Endodermal cell (in vitro differentiated cells): Measurements from ENCODE around the gene INSRR. TPM values are rescaled to one million over a fixed set of nuclear protein-coding genes. Genes with fewer than 3 reads are reported as not detected.
A peak's percentile ranks its signal among the peaks of the same experiment; 100 is the strongest.

Experiments
- DNase-seq: peaks from one replicate; pipeline ENCODE4 v3.0.0-alpha.2; 2017
- H3K27ac ChIP-seq: 2 replicates; pipeline ENCODE4 v1.5.1; 2013; ENCODE audit warnings: mild to moderate bottlenecking, low read depth, low read length, moderate library complexity
- H3K27me3 ChIP-seq: 2 replicates; pipeline ENCODE4 v1.6.1; 2013; ENCODE audit warnings: mild to moderate bottlenecking, low read length, moderate library complexity; ENCODE audit not compliant: insufficient read depth, control insufficient read depth, poor library complexity, severe bottlenecking
- H3K36me3 ChIP-seq: 2 replicates; pipeline ENCODE4 v1.7.0; 2013; ENCODE audit warnings: mild to moderate bottlenecking, low read length, moderate library complexity; ENCODE audit not compliant: control insufficient read depth, insufficient read depth
- H3K4me1 ChIP-seq: one replicate; pipeline ENCODE4 v1.7.0; 2013; ENCODE audit warnings: low read length; ENCODE audit not compliant: control insufficient read depth, insufficient read depth
- H3K4me3 ChIP-seq: 2 replicates; pipeline ENCODE4 v1.5.1; 2013; ENCODE audit warnings: mild to moderate bottlenecking, low read length, moderate library complexity
- H3K9ac ChIP-seq: 2 replicates; pipeline ENCODE4 v1.6.1; 2013; ENCODE audit warnings: mild to moderate bottlenecking, low read length, moderate library complexity; ENCODE audit not compliant: poor library complexity, severe bottlenecking; ENCODE audit errors: extremely low read depth
- H3K9me3 ChIP-seq: 2 replicates; pipeline ENCODE4 v1.6.1; 2013; ENCODE audit warnings: mild to moderate bottlenecking, low read length, moderate library complexity; ENCODE audit not compliant: control insufficient read depth
- H3K27ac Mint-ChIP-seq: 2 replicates; pipeline ENCODE4 v1.8.0; 2020; ENCODE audit warnings: mixed read lengths
- H3K27me3 Mint-ChIP-seq: 2 replicates; pipeline ENCODE4 v1.8.0; 2021; ENCODE audit warnings: mild to moderate bottlenecking, mixed read lengths; ENCODE audit not compliant: insufficient read depth
- H3K36me3 Mint-ChIP-seq: 2 replicates; pipeline ENCODE4 v1.8.0; 2020; ENCODE audit warnings: low read depth, mixed read lengths
- H3K4me1 Mint-ChIP-seq: 2 replicates; pipeline ENCODE4 v1.8.0; 2020; ENCODE audit warnings: mixed read lengths
- H3K4me3 Mint-ChIP-seq: 2 replicates; pipeline ENCODE4 v1.8.0; 2020; ENCODE audit warnings: mild to moderate bottlenecking, moderate library complexity, mixed read lengths
- H3K9me3 Mint-ChIP-seq: 2 replicates; pipeline ENCODE4 v1.8.0; 2020; ENCODE audit warnings: mild to moderate bottlenecking, mixed read lengths
- WGBS, 2 experiments: methylation state at CpG; one replicate each; pipeline versions ENCODE4 v1.1.5 to v1.1.7; 2013; ENCODE audit warnings: missing lambda C conversion rate in 2 of 2, mixed read lengths in 1 of 2; ENCODE audit not compliant: insufficient coverage in 1 of 2, insufficient read length in 1 of 2; 5-methylcytosine and 5-hydroxymethylcytosine counted together
- total RNA-seq, 2 donors: library from RNA; stranded (reverse); fragmentation: NEBNext Ultra II Directional in 1 of 2; extraction: Animal tissue kit (Norgen Biotek cat#: 25700) in 1 of 2; gene quantifications; 2 replicates in 1 of 2; 3 replicates in 1 of 2; pipeline ENCODE4 v1.2.1, GENCODE V29; 2021
- TF ChIP-seq, protein P1 (sequence below): fragments of 200-600 bp; sonication (generic); conservative IDR thresholded peaks from 2 replicates; pipeline ENCODE4 v1.5.0; 2021; ENCODE audit warnings: antibody characterized with exemption, mild to moderate bottlenecking

INSRR gene
- total RNA-seq, 2 donors from 2014 or later, result 0.07 to 0.09 TPM

DNA sequence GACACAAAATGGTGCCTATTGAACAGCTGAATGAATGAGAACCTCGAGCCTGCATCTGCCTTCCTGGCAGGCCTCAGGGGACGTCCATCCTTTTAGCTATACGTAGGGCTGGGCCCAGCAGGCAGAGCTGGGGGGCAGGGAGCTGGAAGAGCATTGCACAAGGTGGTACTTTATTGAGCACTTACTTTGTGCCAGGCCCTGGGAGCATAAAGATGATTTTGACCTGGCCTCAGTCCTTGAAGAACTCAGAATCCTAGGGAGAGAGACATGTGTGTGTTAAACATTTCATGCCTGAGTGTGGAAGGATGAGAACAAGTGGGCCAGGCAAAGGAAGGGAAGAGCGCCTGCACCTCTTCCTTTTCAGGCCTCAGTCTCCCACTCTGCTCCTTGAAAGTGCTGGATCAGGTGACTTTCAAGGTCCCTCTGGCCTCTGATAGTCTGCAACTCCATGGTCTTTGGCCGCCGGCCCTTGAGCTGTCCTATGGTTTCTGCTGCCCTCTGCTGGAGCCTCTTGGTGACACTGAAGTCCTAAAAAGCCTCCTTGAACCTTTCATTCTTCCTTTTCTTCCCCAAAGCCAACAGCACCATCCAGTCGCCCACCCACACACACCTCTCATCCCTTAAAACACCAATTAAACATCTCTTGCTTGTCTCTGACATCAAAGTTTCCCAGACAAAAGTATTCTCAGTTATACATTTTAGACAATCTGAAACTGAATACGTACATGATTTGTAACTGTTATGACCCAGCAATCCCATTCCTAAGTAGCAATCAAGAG is 31.1 kb upstream of the INSRR start:
- Histone ChIP-seq H3K4me1 (peaks cover 3% of the 10 kb centered on the region), H3K9ac (no peak overlapping the region), H3K4me3 (no peak overlapping the region), H3K27ac (no peak overlapping the region), H3K36me3 (no peaks in the 10 kb centered on the region), H3K27me3 (peaks cover 41% of the 10 kb centered on the region), H3K9me3 (no peaks in the 10 kb centered on the region)
- no peaks in the 10 kb centered on the region for H3K9me3 Mint-ChIP-seq
- TF ChIP-seq, protein P1, sequence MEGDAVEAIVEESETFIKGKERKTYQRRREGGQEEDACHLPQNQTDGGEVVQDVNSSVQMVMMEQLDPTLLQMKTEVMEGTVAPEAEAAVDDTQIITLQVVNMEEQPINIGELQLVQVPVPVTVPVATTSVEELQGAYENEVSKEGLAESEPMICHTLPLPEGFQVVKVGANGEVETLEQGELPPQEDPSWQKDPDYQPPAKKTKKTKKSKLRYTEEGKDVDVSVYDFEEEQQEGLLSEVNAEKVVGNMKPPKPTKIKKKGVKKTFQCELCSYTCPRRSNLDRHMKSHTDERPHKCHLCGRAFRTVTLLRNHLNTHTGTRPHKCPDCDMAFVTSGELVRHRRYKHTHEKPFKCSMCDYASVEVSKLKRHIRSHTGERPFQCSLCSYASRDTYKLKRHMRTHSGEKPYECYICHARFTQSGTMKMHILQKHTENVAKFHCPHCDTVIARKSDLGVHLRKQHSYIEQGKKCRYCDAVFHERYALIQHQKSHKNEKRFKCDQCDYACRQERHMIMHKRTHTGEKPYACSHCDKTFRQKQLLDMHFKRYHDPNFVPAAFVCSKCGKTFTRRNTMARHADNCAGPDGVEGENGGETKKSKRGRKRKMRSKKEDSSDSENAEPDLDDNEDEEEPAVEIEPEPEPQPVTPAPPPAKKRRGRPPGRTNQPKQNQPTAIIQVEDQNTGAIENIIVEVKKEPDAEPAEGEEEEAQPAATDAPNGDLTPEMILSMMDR, result peak; percentile 89
- H3K27me3 Mint-ChIP-seq, result peaks cover 51% of the 10 kb centered on the region
- no peak overlapping the region for H3K4me3 Mint-ChIP-seq
- H3K4me1 Mint-ChIP-seq, result peaks cover 17% of the 10 kb centered on the region
- no peak overlapping the region for H3K27ac Mint-ChIP-seq
- WGBS, 2 experiments, result 49% methylated on average over 8 of the region's 8 CpGs
- peak; percentile 96 for DNase-seq
- H3K36me3 Mint-ChIP-seq, result no peaks in the 10 kb centered on the region

DNA sequence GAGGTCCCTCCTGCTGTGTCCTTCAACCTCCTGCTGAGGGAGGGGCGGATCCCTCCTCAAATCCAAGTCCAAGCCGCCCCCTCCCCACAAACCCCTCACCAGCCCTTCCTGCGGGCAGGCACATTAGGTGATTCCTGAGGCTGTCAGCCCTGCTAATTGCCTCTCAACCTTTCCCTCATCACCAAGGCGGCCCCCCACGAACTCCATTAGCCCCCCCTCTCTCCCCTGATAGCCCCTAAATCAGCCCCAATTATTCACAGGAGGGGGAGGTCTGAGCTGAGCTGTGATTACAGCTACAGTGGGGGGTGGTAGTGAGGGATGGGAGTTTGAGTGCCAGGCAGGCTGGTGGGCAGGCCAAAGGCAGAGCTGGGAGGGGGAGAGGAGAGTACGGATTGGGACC is 28.8 kb upstream of the INSRR start:
- Histone ChIP-seq H3K36me3 (no peaks in the 10 kb centered on the region), H3K27ac (no peak overlapping the region), H3K9me3 (no peaks in the 10 kb centered on the region), H3K9ac (no peak overlapping the region), H3K4me3 (no peak overlapping the region), H3K27me3 (peaks cover 25% of the 10 kb centered on the region), H3K4me1 (peaks cover 6% of the 10 kb centered on the region)
- no peaks in the 10 kb centered on the region for H3K36me3 Mint-ChIP-seq
- H3K9me3 Mint-ChIP-seq, result no peaks in the 10 kb centered on the region
- H3K4me1 Mint-ChIP-seq, result peaks cover 14% of the 10 kb centered on the region
- H3K27me3 Mint-ChIP-seq, result peaks cover 40% of the 10 kb centered on the region
- 30 to 32% methylated on average over 3 to 5 of the region's 6 CpGs for WGBS, 2 experiments
- H3K4me3 Mint-ChIP-seq, result no peak overlapping the region
- TF ChIP-seq, protein P1, result no peak
- no peak overlapping the region for H3K27ac Mint-ChIP-seq
- no peak for DNase-seq

DNA sequence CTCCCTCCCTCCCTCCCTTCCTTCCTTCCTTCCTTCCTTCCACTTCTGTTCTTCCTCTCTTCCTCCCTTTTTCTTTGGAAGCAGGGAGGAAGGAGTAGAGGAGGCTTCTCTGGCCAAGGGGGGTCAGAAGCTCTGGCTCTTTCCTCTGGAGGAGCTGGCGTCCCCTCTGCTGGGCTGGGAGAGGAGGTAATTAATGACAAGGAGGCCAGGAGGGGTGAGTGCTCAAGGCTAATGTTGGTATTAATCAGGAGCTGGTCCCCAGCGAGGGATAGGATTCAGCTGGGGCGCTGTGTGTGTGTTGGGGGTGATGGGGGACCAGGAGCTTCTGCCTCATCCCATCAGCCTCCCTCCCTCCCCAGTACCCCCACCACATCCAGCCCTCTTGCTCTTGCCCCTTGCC is 28.4 kb upstream of the INSRR start:
- no peak overlapping the region for H3K9ac ChIP-seq
- no peak overlapping the region for H3K27ac ChIP-seq
- no peaks in the 10 kb centered on the region for H3K9me3 ChIP-seq
- H3K4me1 Mint-ChIP-seq, result peaks cover 14% of the 10 kb centered on the region
- H3K27ac Mint-ChIP-seq, result no peak overlapping the region
- H3K4me3 Mint-ChIP-seq, result no peak overlapping the region
- WGBS, 2 experiments, result 36% methylated on average over 2 of the region's 3 CpGs; no CpG with 5 or more reads in 1 of the 2 experiments
- no peaks in the 10 kb centered on the region for H3K36me3 ChIP-seq
- no peak for DNase-seq
- H3K27me3 ChIP-seq, result peaks cover 21% of the 10 kb centered on the region
- H3K9me3 Mint-ChIP-seq, result no peaks in the 10 kb centered on the region
- peaks cover 37% of the 10 kb centered on the region for H3K27me3 Mint-ChIP-seq
- H3K4me3 ChIP-seq, result no peak overlapping the region
- H3K36me3 Mint-ChIP-seq, result no peaks in the 10 kb centered on the region
- TF ChIP-seq, protein P1, result no peak
- H3K4me1 ChIP-seq, result peaks cover 6% of the 10 kb centered on the region
